ENCODE results near the gene DENND1A.

The DENND1A gene

GRCh38 chr9:123425836-123426365 lies 504.0 kb downstream of the DENND1A start:
- FAIRE-seq (no peak), DNase-seq (ENCODE audit: insufficient read length, low spot score) (no peak)
- no peak for TF ChIP-seq CTCF (IDR thresholded peaks at IDR 0.05; ENCODE audit: insufficient read depth, missing control alignments)

- no peak for TF ChIP-seq CTCF (IDR thresholded peaks at IDR 0.05; ENCODE audit: insufficient read depth, missing control alignments)
- FAIRE-seq, result no peak
Measured at GRCh38 chr9:123425261-123425821, 504.6 kb downstream of the DENND1A start.

GRCh38 chr9:123424552-123425225 lies 505.2 kb downstream of the DENND1A start:
- no peak for TF ChIP-seq CTCF (IDR thresholded peaks at IDR 0.05; ENCODE audit: insufficient read depth, missing control alignments)
- DNase-seq (ENCODE audit: insufficient read length, low spot score), result no peak
- FAIRE-seq, result no peak

More at GRCh38 chr9:123425261-123425821, 504.6 kb downstream of the DENND1A start:
- DNase-seq (ENCODE audit: insufficient read length, low spot score), result no peak

DNA sequence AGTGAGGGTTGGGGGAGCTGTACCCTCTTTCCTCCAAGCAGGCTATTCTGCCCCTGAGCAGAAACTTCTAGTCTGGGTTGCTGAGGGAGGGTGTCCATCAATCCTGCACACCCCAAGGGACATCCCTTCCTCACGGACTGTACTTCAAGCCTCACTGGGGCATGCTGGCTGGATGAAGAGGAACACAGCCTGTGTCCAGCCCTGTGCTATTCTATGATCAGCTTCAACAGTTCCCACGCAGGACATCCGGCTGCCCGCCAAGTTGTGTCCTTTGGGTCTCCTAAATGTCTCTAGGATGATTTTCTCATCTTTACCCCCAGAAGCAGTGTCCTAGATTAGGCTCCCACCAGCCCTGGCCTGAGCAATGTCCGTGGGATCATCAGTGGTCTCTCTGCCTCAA lies 505.8 kb downstream of the DENND1A start:
- DNase-seq (ENCODE audit: insufficient read length, low spot score) (no peak), FAIRE-seq (no peak)
- no peak for TF ChIP-seq CTCF (IDR thresholded peaks at IDR 0.05; ENCODE audit: insufficient read depth, missing control alignments)

DNA sequence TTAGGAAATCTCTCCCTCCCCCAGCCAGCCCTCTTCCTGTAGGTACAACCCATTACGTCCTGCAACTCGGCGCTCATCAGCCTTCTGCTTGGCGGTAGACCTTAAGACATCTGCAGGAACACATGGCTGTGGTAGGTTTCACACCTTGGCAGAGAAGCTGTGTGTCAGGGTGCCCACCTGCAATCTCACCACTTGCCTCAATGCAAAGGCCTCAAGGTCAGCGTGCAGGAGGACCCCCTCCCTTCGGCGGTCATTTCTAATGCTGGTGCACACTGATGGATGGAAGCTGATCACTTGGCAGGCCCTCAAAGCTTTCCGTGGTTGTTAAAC lies 506.6 kb downstream of the DENND1A start:
- DNase-seq (ENCODE audit: insufficient read length, low spot score) (no peak), FAIRE-seq (no peak)
- TF ChIP-seq CTCF (IDR thresholded peaks at IDR 0.05; ENCODE audit: insufficient read depth, missing control alignments), result no peak

DNA sequence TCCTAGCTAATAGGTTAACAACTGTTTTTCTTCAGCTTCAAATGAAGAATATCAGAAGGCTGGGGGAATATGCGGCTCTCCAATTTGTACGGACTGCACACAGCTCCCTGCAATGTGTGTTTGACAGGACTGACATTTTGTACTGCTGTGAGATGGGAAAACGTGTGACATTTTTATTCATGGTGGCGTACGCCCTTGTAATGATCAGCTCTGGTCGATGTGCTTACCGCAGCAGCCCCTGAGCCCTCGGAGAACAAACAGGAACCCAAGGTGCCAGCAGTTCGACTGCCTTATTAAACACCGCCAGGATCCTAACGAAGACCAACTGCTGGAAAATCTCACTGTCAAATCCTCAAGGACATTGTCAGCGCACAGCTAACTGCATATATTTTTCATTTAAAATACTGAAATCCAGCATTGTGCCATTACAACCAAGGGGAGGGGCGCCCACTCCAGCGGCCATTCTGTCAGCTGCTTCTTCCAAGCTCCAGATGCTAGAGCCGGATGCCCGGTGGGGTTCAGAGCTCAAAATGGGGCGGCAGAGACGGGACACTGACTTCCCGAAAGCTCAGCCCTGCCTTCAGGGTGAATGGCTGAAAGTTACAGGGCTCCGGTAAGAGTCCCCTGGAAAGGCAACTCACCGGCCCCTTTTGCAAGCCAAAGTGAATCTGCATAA lies 507.2 kb downstream of the DENND1A start:
- no peak for TF ChIP-seq CTCF (IDR thresholded peaks at IDR 0.05; ENCODE audit: insufficient read depth, missing control alignments)
- FAIRE-seq (no peak), DNase-seq (ENCODE audit: insufficient read length, low spot score) (no peak)

Data from D721Med (cell line).